ENCODE data around the gene FOXF1.

The FOXF1 gene

DNA sequence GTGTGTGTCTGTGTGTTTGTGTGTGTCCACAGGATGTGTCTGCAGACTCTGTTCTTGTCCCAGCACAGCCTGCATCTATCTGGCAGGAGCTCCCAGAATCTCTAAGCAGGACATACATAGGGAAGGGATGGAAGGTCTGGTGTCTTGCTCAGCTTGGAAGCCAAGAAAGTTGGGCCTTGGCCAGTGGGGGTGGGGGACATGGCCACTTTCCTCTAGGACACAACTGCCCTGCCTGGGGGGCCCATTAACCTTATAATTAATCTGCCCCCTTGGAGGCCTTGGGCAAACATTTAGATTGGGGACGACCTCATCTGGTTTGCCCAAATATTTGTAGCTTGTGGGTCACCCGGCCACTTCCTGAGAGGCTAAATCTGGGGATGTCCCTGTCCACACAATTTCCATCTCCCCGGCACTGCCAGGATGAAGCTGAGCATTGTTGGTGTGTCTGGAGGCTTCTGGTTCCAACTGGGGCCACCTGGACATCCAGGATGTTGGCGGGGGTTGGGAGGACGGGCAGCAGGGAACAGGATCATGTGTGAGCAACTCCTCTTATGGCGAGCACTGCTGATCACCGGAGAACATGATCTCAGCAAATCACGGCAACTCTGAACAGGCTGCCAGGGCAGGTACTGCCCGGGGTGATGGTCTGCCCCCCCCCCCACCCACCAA lies 17.2 kb upstream of the FOXF1 start:
- no peak for DNase-seq

DNA sequence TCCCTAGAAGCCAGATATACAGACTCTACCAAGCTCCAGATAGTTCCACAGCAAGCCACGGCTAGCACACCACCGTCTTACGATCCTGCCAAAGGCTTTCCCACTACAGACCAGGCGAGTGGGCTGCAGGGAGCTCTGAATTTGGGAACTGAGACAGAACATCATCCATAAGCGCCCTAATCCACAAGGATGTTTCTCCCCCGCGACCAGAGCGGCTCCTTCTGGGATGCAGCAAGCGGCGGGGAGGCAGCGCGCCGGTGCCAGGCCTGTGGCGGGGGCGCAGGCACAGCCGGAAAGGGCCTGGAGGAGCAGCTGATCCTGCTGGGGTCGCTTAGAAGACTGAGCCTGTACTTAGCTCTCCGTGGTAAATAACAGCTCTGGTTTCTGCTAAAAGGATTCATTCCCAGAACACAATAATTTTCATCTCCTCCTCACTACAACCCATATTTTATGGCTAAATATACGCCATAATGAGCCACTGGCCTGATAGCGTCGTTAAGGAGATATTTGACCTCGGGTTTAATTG lies 16.2 kb upstream of the FOXF1 start:
- no peak for DNase-seq

DNA sequence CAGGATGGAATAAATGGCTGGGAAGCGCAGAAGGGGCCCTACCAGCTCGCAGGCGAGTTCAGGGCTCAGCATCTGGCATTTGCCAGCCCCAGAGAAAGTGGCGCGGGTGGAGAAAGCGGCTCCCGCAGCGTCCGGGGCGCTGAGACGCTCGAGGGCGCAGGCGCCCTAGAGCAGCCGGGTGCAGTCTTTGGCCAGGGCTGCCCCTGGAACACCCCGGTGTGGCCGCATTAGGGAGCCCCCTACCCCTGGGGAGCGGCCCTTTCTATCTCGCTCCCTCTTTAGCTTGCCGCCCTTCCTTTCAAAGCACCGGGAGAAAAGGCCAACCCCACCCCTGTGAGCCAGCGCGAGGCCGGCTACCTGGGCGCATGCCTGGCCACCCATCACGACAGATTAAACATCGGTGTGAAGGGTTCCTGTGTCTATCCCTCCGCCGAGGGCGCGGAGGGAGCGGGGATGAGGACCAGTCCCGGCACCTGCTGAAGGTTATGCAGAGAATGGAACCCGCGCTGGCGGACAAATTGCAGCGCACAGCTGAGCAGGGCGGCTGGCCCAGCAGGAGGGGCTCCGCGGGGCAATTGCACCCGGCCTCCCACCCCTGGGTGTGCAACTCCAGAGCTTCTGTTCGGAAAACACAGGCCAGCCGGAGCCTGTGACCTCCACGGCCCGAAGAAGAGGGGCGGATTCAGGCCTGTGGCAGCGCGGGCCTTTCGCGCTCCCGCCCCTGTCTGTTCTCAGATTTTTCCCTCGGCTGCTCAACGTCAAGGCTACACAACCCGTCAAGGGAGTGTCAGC lies 15.6 kb upstream of the FOXF1 start:
- no peak for DNase-seq

DNA sequence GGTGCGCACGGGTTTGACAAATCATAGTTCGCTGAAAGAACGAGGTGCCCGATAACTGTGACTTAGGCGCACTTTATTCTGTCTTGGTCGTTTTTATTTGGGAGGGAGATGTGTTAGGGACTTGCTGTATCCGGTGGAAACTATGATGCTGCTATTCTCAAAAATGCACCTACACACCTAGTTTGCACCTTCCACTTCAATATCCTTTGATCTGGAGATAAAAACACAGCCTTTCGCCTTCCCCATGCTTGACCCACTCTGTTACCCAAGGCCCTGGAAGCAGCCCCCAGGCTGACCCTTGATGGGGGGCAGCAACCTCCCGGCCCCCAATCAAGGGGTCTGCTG lies 15.0 kb upstream of the FOXF1 start:
- DNase-seq = no peak

DNA sequence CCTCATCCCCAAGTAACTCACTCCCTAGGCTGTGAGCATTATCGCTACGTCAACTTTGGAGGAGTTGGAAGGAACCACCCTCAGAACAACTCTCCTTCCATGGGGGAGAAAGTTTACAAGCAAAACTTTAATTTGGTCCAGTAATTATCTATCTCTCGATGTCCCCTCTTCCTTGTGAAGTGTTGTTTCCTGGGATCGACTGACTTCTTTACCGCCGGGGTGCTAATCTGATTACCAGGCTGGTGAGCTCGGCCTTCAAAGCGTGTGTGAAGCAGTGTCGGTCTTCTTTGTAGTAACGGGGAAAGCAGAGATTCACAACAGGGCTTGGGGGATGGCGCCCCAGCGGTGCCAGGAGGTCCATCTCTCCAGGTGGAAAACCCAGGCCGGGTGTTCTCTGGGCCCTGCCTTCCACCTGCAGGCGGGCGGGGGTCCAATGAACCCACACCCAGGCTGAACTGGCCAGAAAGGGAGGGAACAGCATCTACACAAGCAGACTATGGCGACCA lies 14.5 kb upstream of the FOXF1 start:
- DNase-seq = no peak

DNA sequence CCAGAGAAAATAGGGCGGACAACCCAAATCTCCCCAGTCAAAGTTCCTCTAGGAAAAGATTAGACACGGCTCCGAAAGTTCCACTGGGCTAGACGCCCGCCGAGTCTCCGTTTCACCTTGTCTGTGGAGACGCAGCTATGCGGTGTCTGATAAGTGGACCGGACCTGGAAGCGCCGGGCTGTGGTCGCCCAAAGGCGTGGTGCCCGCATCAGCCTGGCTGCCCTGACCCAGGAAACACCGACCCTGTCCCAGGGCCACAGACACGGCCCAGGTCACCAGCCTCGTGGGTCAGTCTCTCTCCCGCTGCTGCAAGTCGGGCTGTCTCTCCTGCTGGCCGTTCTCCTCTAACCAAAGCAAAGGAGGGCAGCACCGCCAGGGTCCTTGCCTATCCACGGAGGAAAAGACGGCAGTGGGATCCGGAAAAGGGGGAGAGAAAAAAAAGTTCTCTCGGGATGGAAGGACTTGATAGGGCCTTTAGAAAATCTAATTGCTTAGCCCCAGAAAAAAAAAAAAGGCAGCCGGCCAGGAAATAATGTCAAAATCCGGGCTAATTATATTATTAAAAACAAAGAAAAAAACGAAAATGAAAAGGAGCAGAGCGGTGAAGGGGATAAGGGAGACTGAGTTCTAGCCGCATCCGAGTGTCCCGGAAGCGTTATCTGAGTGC lies 13.9 kb upstream of the FOXF1 start:
- no peak for DNase-seq

DNA sequence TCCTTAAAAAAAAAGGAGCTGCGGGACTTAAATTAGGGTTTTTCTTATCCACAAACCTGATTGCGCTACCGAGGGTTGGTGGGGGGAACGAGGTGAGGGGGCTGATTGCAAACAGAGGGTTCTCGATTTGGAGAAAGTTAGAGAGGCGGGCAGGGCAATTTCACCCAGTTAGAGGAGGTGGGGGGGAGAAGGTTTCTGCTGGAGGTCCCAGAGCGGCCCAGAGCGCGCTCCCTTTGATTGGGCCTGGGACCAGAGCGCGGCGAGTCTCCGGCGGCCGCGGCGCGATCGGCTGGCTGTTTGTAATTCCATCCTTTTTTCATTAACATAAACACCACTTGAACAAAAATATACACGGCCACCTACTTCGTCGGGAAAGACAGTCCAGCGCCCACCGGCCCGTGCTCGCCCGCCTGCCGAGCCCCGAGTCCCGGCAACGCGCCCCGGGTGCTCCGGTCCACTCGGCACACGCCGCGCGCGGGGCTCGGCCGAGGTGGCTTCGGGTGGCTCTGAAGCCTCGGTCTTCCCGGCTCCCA lies 13.3 kb upstream of the FOXF1 start:
- no peak for DNase-seq

DNA sequence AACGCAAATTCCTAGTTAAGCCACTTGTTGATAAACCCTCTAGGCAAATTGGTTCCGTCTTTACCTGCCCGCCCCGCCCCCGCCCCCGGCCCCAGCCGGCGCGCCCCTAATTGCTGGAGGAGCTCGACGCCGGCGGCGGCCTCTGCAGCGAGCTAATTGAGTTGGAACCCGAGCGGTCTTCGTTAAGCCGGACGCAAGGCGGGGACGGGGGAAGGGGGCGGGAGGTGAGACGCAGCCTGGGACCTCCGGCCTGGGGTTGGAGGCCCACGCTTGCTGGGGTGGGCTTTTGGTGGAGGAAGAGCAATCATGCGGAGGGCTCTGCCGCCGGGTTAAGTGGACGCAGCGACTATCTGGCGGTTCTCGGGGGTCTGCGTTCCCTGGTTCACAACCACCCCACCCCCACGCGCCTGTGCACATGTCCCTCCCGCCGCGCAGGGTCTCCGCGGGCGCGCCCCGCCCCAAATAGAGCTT lies 12.7 kb upstream of the FOXF1 start:
- no peak for DNase-seq

DNA sequence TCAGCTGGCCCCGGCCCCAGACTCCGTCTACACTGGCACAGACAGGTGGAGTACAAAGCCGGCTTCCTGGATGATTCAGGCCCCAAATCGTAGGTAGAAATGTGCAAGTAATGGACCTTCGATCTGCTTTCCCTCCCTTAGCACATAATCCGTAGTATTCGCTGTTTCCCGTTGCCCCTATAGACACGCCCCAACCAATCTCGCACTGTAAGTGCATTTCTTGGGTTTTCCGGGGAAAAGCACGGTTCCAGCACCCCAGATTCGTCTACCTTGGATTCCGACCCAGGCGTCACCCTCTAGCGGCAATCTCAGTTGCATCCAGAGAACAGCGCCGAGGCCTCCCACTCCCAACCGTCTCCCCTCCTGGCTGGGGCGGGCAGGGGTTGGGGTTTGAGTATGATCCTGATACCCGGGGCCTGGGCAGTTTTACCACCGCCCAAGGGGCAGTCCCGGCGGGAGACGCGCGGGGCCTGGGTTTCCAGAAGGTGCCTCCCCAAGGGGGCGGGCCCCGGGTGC lies 12.1 kb upstream of the FOXF1 start:
- DNase-seq = no peak

DNA sequence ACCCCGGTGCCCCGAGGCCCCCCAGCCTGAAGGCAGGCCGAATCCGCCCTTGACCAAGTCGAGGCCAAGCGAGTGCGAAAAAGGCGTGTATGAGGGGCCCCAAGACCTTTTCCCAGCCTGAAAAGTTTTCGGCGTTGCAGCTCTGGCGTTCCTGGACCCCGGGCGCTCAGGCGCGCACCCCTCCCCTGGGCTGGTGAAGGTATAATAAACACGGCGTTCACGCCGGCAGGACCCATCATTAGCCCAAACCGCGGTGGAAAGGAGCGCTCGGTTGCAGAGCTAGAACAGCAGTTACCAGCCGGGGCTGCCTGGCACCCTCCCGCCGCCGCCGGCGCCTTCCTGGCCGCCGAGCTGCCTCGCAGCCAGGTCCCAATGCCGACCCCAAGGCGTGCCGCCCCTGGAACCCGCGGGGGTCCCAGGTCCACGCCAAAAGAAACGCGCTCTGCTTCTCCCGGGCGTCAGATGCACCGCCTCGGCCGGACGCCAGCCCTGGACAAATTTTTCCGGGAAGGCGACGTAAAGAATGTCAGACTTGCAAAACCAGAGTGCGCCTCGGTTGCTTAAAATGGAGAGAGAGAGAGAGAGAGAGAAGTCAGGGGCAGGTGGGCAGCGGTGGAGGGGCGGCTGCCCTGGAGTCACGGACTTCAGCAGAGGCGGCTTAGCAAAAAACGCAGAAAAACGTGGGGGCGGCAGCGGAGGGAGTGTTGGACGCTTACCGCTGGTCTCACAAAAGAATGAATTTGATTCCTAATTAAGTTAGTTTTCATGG lies 11.5 kb upstream of the FOXF1 start:
- no peak for DNase-seq

DNA sequence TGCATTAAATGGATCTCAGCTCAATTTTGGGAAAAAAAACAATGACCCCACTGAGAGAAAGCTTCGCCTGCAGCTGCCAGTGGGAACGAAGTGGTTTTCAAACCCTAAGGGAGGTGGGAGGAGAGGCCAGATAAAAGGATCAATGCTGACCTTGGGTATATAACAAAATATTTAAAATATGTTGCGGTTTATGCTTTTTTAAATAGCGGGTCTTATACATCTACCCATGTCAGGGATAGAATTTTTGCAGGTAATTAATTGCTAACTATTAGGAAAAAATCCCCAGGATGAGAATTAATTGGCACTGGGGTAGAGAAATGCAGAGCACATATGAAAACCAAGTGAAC lies 10.9 kb upstream of the FOXF1 start:
- DNase-seq = no peak

DNA sequence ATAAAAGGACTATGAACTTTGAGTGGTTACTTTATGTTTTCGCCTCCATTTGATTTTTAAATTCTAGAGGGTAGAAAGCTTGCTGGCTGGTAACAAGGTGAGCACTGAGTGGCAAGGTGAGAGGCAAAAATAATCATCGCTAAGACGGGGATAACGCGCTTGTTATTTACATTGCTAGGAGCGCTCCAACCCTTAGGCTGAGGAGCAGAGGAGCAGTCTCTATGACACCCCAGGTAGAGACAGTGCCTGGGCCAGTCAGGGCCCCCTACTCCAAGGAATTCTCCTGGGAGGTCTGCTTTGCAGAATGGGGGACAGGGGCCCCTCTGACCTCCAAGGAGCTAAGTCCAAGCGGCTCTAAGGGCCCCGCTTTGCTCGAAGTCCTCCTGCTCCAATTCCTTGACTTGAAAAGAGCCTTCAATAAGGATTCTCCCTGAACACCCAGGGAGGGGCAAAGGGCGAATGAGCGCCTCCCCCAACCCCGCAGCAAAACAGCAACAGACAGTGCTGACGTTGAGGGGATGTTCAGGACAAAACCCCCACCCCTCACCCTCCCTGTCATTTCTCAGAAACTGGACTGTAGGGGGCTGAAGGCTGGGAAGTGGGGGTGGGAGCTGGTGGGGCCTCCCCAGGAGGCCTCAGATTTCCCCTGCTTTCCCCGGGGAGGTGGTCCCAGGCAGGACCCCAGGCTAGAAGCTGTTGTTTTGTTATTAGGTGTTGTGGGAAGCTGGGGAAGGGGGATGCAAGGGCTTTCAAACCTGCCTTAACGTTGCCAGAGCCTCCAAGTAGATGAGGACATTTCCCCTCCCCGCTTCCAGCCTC lies 10.2 kb upstream of the FOXF1 start:
- DNase-seq = no peak

DNA sequence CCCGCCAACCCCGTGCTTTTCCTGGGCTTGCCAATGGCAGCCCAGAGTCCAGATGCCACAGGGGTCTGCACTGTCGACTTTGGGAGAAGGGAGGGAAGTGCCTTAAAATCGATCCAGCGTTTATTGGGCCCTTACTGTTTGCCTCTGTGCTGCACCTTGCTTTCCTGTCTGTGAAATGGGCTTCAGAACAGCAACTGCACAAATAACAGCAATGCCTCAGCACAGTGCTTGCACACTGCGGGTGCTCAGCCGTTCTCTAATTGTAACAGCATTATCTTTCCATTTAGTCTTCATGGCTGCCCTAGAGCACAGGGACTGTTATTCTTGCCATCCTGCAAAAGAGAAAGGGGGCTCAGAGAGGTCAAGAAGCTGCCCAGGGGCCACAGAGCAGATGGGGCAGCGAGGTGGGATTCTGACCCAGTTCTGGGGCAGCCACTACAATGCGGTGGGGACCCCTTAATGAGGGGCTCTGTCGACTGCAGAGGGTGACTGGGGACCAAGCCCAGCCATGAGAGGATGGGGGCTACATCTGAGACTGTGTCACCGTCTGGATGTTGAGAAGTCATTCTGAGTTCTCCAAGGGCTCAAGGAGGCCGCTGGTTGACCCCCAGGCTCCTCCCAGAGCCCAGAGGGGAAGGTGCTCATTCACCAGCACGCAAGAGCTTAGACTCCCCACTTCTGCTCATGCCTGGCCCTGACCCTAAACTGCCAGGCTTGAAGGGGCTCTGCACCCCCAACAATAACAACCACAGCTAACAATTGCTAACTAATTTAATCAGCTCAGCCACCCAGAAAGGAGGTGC lies 9.4 kb upstream of the FOXF1 start:
- no peak for DNase-seq

DNA sequence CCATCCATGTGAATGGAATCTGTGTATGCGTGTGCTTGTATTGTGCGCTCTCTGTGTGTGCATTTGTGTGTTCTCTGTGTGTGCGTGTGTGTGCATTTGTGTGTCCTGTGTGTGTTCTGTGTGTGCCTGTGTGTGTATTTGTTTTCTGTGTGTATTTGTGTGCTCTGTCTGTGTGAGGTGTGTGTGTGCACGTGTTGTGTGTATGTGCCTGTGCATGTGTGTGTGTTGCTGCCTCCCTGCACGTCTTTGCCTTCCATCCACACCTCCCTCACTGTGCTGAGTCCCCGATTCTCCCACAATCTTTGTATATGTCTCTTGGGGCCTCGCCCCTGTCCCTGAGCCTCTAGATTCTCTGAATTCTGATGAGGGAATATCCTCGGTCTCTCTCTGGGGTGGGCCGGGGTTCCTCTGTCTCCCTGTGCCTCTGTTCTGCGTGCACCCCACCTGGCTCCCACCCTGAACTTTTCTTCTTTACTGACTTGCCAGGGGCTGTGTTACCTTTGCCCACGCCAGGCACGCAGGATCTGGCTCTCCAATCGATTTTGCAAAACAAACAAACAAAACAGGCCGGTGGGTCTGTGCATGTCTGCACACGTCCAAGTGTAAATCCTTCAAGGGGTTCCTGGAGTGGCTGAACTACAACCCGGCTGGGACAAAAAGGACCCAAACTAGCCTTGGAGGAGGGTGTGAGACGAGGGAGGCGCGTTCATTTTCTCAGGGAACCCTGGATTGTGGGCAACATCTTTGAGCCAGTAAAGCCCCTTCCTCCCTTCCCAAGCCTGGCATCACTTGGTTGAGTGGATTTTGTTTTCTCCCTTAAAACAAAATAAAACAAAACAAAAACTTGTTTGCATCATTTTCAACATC lies 8.1 kb upstream of the FOXF1 start:
- DNase-seq = no peak

DNA sequence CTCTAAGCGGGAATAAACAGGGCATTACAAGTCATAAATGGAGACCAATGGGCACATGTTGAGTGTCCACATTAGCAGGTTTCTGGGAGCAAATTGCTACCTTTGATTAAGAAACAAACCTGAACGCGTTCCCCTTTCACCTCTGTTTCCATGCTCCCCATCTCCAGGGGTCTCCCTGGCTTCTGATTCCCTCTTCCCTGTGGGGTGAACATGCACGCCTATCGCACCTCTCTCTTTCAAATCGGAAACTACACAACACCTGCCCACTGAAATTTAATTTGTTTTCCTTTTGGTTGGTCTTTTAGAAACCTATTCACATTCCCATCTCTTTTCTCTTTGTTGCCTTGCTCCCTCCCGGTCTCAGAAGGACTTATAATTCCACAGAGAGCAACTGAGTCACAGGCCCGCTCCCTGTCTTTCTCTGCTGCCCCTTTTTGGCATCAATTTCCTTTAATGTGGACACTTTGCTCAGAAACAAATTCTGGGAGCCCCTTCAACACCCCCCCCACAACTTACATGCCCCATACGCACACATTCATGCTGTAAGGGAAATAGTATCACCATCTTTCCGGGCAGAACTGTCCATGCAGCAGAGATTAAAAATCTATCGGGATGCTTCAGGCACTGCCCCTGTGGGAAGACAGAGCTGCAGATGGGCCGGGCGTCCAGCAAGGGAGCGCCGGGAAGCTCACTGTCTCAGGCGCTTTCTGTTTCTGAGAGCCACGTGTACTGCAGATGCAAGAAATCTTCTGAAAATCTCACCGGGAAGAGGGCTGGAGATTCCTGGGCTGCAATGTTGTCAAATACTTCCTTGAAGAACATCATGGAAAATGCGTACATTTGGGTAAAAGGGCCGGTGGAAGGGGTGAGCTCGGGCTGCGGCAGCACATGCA lies 7.2 kb upstream of the FOXF1 start:
- DNase-seq = no peak

DNA sequence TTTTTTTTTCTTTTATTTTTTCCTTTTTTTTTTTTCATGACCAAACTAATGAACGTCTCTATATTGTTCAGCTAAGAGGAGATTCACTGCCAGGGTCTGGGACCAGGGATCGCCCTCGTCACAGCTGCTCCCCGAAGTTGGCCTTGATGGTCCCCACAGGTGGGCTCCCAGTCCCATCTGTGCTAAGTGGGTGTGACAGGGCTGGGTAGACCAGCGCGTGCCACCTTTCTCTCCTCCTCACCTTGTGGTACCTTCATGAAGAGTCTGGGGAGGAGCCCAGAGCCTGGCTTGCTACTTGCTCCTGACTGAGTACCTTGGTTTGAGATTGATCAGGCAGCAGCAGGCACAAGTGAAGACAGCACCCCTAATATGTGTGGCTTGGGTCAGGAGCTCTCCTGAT lies 6.5 kb upstream of the FOXF1 start:
- DNase-seq = no peak

DNA sequence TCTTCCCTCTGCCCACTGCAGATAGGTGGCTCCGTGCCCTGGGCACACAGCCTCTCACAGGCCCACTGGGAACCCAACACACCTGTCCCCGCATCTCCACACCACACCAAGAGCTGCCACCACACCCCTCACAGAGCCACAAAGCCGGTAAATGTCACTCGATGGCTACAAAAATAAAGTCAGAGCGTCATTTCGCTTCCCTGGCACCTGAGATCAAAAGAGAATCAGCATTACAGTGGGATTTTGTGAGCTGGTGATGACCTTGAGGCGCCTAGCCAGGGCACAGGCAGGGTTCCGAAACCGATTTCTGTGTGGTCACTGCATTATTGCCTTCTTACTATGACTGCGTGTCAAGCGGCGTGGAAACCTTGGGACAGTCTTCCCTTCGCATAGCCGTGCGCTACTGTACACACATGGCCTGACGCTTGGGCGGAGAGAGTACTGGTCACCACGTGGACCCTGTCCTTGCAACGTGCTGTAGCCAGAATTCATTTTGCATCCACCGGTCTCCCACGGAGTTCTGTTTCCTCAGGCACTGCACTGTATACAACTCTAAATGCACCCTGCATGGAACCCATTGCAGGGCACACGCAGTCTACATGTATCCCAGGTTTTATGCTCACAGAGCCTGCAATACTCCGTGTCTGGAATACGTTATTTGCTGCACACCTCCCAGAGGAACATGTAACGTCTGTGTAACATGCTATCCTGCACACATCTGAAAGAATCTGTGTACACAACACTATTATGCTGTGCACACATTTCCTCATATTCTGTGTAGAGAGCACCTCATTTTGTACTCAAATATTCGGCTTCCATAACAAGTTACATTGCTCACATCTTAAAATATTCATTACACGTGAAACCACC lies 5.8 kb upstream of the FOXF1 start:
- DNase-seq = no peak
